GM21360 (cell line): Measurements from ENCODE around the gene PLCH1.

ENCODE experiments used
- ATAC-seq: cut with Tn5 transposase; IDR thresholded peaks from one replicate; pipeline ENCODE4 v1.9.1; 2021; ENCODE audit warnings: mild to moderate bottlenecking, moderate library complexity; ENCODE audit not compliant: unreplicated experiment

Gene PLCH1

GRCh38 chr3:155744626-155745324 is at the start of gene PLCH1:
Gene PLCH1, minus strand, starts transcription at chr3:155745071. Its CDS starts 40,847 bp downstream, at chr3:155704224.
- peak; percentile 46 for ATAC-seq

- ATAC-seq: no peak
Measured at GRCh38 chr3:155792532-155792931, 47.7 kb upstream of the PLCH1 start.

GRCh38 chr3:155791190-155791589 is 46.3 kb upstream of the PLCH1 start:
- no peak for ATAC-seq

- no peak for ATAC-seq
Measured at GRCh38 chr3:155790272-155790925, 45.5 kb upstream of the PLCH1 start.

GRCh38 chr3:155785662-155786295 is 40.9 kb upstream of the PLCH1 start:
- ATAC-seq: no peak

- no peak for ATAC-seq
Measured at GRCh38 chr3:155782390-155782953, 37.6 kb upstream of the PLCH1 start.

GRCh38 chr3:155780291-155780690 is 35.4 kb upstream of the PLCH1 start:
- ATAC-seq: no peak

- ATAC-seq: no peak
Measured at GRCh38 chr3:155778462-155778861, 33.6 kb upstream of the PLCH1 start.

GRCh38 chr3:155772801-155773200 is 27.9 kb upstream of the PLCH1 start:
- no peak for ATAC-seq

GRCh38 chr3:155771126-155771525 is 26.3 kb upstream of the PLCH1 start:
- no peak for ATAC-seq

GRCh38 chr3:155766206-155766605 is 21.3 kb upstream of the PLCH1 start:
- no peak for ATAC-seq

GRCh38 chr3:155763870-155764463 is 19.1 kb upstream of the PLCH1 start:
- ATAC-seq: no peak

GRCh38 chr3:155760653-155761052 is 15.8 kb upstream of the PLCH1 start:
- ATAC-seq: no peak

GRCh38 chr3:155757577-155757976 is 12.7 kb upstream of the PLCH1 start:
- ATAC-seq: no peak

GRCh38 chr3:155753038-155753639 is 8.3 kb upstream of the PLCH1 start:
- peak; percentile 62 for ATAC-seq

GRCh38 chr3:155748611-155749365 is 3.9 kb upstream of the PLCH1 start:
- no peak for ATAC-seq

GRCh38 chr3:155747946-155748290 is 3.0 kb upstream of the PLCH1 start:
- no peak for ATAC-seq

- no peak for ATAC-seq
Measured at GRCh38 chr3:155747286-155747945, 2.5 kb upstream of the PLCH1 start.

GRCh38 chr3:155746703-155747102 is 1.8 kb upstream of the PLCH1 start:
- no peak for ATAC-seq
